ENCODE data around the gene NUDT9. TPM values are rescaled to one million over a fixed set of nuclear protein-coding genes. Genes with fewer than 3 reads are reported as not detected.

The NUDT9 gene
- total and polyA plus RNA-seq, 8 donors = 22.1 to 64.4 (median 30.3) TPM

GRCh38 chr4:87458913-87459312 lies 36.5 kb downstream of the NUDT9 start:
- Histone ChIP-seq H3K4me1 (peaks cover 5 to 6% (median 6%) of the 10 kb centered on the region in 3 donors), H3K27me3 (no peaks in the 10 kb centered on the region), H3K36me3 (peaks cover 0 to 11% (median 6%) of the 10 kb centered on the region in 3 donors), H3K9me3 (peaks cover 0 to 4% (median 0%) of the 10 kb centered on the region in 4 donors), H3K4me3 (no peak overlapping the region), H3K27ac (no peak overlapping the region)
- DNase-seq (no peak), FAIRE-seq (no peak), ATAC-seq (no peak)
- WGBS, 2 donors = 97 to 99% methylated on average over 4 of the region's 4 CpGs
- no peak for TF ChIP-seq CTCF (IDR thresholded peaks at IDR 0.05)
- intact Hi-C loops (cut with DNase I) = loop anchor here in 1 of 3 donors (10.0 kb wide), 1 partner anchor 84 kb away; no protein-coding TSS in a partner anchor

DNA sequence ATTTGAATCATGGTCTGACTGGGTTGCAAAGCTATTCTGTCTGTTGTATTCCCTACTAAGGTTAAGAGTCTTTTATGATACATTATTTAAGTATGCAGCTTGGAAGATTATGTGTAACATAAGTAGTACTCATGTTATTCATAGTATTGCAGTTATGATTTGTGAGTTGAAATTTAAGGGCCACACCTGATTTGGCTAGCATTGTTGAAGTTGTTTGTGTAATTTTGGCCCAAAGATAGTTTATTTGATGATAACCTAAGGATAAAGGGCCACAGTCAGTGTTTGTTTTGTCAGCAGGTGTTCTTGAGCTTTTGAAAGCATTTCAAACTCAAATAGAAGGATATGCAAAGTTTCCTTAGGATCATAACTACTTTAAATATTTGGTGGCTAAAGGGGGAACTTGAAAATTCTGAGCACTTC lies 38.9 kb downstream of the NUDT9 start:
- peak; percentile 70 to 92 (median 82) for ATAC-seq
- intact Hi-C loops (cut with DNase I) = loop anchor here in 1 of 3 donors (5.0 to 10.0 kb wide), 2 partner anchors 99 to 196 kb away; no protein-coding TSS in a partner anchor

DNA sequence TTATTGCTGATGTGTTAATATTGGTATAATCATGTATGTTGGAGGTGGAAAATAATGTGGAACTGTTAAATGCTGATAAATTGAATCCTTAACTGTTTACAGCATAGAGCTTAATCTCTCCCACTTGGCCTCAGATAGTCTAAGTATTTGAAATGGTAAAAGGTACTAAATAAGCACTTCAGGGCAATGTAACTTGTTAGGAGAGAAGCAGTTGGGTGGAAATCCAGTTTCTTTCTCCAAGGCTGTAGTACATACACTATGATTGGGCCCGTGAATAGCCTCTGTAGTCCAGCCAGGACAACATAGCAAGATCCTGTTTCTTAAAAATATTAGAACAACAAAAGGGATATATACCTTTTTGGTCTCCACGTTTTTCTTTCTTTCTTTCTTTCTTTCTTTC lies 39.7 kb downstream of the NUDT9 start:
- FAIRE-seq = no peak
- Histone ChIP-seq H3K27ac (peak overlapping the region in 1 of 4 donors; percentile 1), H3K9me3 (no peaks in the 10 kb centered on the region), H3K4me1 (peaks cover 0 to 6% (median 5%) of the 10 kb centered on the region in 3 donors), H3K27me3 (no peaks in the 10 kb centered on the region), H3K4me3 (no peak overlapping the region), H3K36me3 (peaks cover 0 to 11% (median 0%) of the 10 kb centered on the region in 3 donors)
- no peak for DNase-seq
- peak in 2 of 4 donors; percentile 16 to 19 for ATAC-seq
- WGBS, 2 donors = 72 to 77% methylated on average over 2 of the region's 2 CpGs
- intact Hi-C loops (cut with DNase I) = loop anchor here in 1 of 3 donors (5.0 to 10.0 kb wide), 2 partner anchors 100 to 197 kb away; no protein-coding TSS in a partner anchor
- TF ChIP-seq CTCF (IDR thresholded peaks at IDR 0.05) = no peak

More for the DNA sequence above, 38.9 kb downstream of the NUDT9 start:
- Histone ChIP-seq H3K27me3 (no peaks in the 10 kb centered on the region), H3K4me3 (no peak overlapping the region), H3K27ac (peak overlapping the region in 1 of 4 donors; percentile 1), H3K4me1 (peaks cover 5 to 6% (median 6%) of the 10 kb centered on the region in 3 donors), H3K9me3 (no peaks in the 10 kb centered on the region), H3K36me3 (peaks cover 0 to 11% (median 0%) of the 10 kb centered on the region in 3 donors)
- DNase-seq = no peak
- no peak for FAIRE-seq
- TF ChIP-seq CTCF (IDR thresholded peaks at IDR 0.05) = no peak

DNA sequence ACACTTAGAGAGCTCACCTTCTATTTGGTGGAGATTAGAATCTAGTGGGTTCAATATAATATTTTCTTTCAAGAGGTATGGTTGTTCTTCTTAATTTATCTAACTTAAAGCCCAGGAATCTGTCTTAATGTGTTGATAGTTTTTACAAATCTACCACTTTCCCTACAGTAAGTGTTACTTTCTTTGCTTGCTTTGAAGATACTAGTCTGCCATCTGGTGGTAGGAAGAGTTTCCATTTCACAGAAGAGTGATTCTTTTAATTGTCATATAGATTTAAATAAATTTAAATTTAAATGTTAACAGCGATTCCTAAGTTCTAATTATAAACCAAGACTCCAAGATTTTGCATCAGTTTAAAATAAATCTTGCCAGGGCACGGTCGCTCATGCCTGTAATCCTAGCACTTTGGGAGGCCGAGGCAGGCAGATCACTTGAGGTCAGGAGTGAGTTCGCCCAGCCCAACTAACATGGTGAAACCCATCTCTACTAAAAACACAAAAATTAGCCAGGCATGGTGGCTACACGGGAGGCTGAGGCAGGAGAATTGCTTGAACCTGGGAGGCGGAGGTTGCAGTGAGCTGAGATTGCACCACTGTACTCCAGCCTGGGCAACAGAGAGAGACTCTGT lies 43.5 kb downstream of the NUDT9 start:
- Histone ChIP-seq H3K4me3 (no peak overlapping the region), H3K36me3 (no peaks in the 10 kb centered on the region), H3K27me3 (no peaks in the 10 kb centered on the region), H3K9me3 (no peaks in the 10 kb centered on the region), H3K27ac (no peak overlapping the region), H3K4me1 (peaks cover 0 to 6% (median 4%) of the 10 kb centered on the region in 3 donors)
- intact Hi-C loops (cut with DNase I) = loop anchor here in 1 of 3 donors (10.0 kb wide), 1 partner anchor 201 kb away; no protein-coding TSS in a partner anchor
- DNase-seq (no peak), FAIRE-seq (peak; percentile 93), ATAC-seq (peak; percentile 68 to 79 (median 73))
- TF ChIP-seq CTCF (IDR thresholded peaks at IDR 0.05) = peak in 3 of 4 donors; percentile 14 to 48 (median 32)
- 45 to 49% methylated on average over 7 of the region's 7 CpGs for WGBS, 2 donors

DNA sequence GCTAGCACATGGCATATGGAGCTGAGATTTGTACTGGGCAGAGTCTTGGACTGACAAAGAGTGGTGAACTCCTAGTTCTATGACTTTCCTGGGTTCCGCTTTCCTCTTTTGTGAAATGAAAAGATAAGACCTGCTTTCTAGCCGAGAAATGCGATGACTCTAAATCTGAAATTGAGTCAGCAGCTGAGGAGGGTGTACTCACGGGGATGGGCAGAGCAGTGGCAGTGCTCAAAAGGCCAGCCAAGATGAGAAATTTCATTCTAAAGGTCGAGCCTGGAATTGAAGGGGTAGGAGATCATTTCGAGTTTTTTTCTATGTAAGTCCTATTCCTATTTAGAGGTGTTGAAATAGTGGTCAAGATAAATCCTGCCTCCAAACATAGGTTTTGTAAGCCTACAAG lies 47.0 kb downstream of the NUDT9 start:
- Histone ChIP-seq H3K27ac (no peak overlapping the region), H3K4me3 (no peak overlapping the region), H3K4me1 (no peaks in the 10 kb centered on the region), H3K9me3 (no peaks in the 10 kb centered on the region), H3K36me3 (no peaks in the 10 kb centered on the region), H3K27me3 (no peaks in the 10 kb centered on the region)
- WGBS, 2 donors = 85 to 88% methylated on average over 6 of the region's 6 CpGs
- ATAC-seq = no peak
- no peak for DNase-seq
- TF ChIP-seq CTCF (IDR thresholded peaks at IDR 0.05) = no peak
- intact Hi-C loops (cut with DNase I) = loop anchor here in 1 of 3 donors (10.0 kb wide), 1 partner anchor 205 kb away; no protein-coding TSS in a partner anchor
- FAIRE-seq = no peak
